ENCODE results near the gene HIVEP2. TPM values are rescaled to one million over a fixed set of nuclear protein-coding genes. Genes with fewer than 3 reads are reported as not detected.

The HIVEP2 gene
- total RNA-seq, 1 experiment from 2014 or later, result 4.2 TPM

DNA sequence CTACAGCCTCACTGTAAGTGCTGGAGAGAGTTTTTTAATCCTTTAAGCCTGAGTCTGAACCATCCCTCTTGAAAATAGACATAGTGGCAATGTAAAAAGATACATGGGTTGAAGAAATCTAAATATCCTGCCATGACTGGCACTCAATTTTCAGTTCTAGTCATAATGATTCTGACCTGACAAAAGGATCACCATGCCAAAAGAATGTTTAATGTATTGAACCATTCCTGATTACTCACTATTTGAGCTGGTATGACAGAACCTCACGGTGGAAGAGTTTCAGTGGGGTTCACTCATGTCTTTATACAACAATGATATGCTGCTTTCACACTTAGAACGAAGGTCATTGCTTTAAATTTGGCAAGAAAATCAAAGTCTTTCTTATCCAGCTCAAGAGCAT is 93.4 kb downstream of the HIVEP2 start:
- no peaks in the 10 kb centered on the region for H3K79me2 ChIP-seq (ENCODE audit: insufficient read depth, low read length)
- H3K56ac ChIP-seq (ENCODE audit: insufficient read length, low read depth, low read length), result no peak overlapping the region
- no peak overlapping the region for H3K4ac ChIP-seq (ENCODE audit: low read depth, low read length)
- no peak overlapping the region for H2BK5ac ChIP-seq (ENCODE audit: insufficient read length, low read length)
- no peak overlapping the region for H2AFZ ChIP-seq (ENCODE audit: low read length)
- no peak overlapping the region for H3K4me2 ChIP-seq (ENCODE audit: insufficient read depth, insufficient read length, low read length)
- H2BK12ac ChIP-seq (ENCODE audit: insufficient read length, low read depth, low read length), result no peak overlapping the region
- no peak overlapping the region for H4K91ac ChIP-seq (ENCODE audit: insufficient read length, low read depth, low read length)
- H3K14ac ChIP-seq (ENCODE audit: insufficient read depth, low read length), result no peak overlapping the region
- H3K79me1 ChIP-seq (ENCODE audit: insufficient read depth, low read depth, low read length, poor library complexity, severe bottlenecking), result peaks cover 2% of the 10 kb centered on the region
- H2BK120ac ChIP-seq (ENCODE audit: low read depth, low read length, poor library complexity, severe bottlenecking), result no peak overlapping the region
- no peak overlapping the region for H3K23ac ChIP-seq (ENCODE audit: insufficient read length, low read depth, low read length)
- H3K27ac Mint-ChIP-seq, result no peak overlapping the region
- no peaks in the 10 kb centered on the region for H3K9me3 Mint-ChIP-seq
- no peak overlapping the region for H2BK15ac ChIP-seq (ENCODE audit: low read depth, low read length)
- peaks cover 12% of the 10 kb centered on the region for H3K4me1 ChIP-seq (ENCODE audit: insufficient read depth, low read length)
- no peak overlapping the region for H3K4me3 Mint-ChIP-seq
- H3K27me3 Mint-ChIP-seq (ENCODE audit: low read depth), result no peaks in the 10 kb centered on the region
- no peak for DNase-seq
- peaks cover 35 to 38% of the 10 kb centered on the region in 2 experiments for H3K4me1 Mint-ChIP-seq
- no peak overlapping the region for H3K27ac ChIP-seq (ENCODE audit: insufficient read length, low read depth, low read length)
- H3K27me3 ChIP-seq (ENCODE audit: insufficient read depth, low read length), result no peaks in the 10 kb centered on the region
- no peak overlapping the region for H2AK5ac ChIP-seq (ENCODE audit: insufficient read length, low read length)
- no peak overlapping the region for H2BK20ac ChIP-seq (ENCODE audit: low read depth, low read length, poor library complexity, severe bottlenecking)
- H3K18ac ChIP-seq (ENCODE audit: insufficient read length, low read depth, low read length), result no peak overlapping the region
- H3K23me2 ChIP-seq (ENCODE audit: insufficient read length, low read depth, low read length, poor library complexity, severe bottlenecking), result no peaks in the 10 kb centered on the region
- no peak overlapping the region for H4K8ac ChIP-seq (replicated peaks; ENCODE audit: insufficient read length, low read depth, low read length)
- no peak overlapping the region for H3T11ph ChIP-seq (ENCODE audit: low read length)
- no peaks in the 10 kb centered on the region for H3K36me3 Mint-ChIP-seq (ENCODE audit: insufficient read depth in 1 of 3, low read depth in 3 of 3)
- TF ChIP-seq, protein P1, sequence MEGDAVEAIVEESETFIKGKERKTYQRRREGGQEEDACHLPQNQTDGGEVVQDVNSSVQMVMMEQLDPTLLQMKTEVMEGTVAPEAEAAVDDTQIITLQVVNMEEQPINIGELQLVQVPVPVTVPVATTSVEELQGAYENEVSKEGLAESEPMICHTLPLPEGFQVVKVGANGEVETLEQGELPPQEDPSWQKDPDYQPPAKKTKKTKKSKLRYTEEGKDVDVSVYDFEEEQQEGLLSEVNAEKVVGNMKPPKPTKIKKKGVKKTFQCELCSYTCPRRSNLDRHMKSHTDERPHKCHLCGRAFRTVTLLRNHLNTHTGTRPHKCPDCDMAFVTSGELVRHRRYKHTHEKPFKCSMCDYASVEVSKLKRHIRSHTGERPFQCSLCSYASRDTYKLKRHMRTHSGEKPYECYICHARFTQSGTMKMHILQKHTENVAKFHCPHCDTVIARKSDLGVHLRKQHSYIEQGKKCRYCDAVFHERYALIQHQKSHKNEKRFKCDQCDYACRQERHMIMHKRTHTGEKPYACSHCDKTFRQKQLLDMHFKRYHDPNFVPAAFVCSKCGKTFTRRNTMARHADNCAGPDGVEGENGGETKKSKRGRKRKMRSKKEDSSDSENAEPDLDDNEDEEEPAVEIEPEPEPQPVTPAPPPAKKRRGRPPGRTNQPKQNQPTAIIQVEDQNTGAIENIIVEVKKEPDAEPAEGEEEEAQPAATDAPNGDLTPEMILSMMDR (conservative IDR thresholded peaks at IDR 0.05), result no peak
- H3K9me3 ChIP-seq (ENCODE audit: control insufficient read depth, low read depth, low read length), result no peaks in the 10 kb centered on the region
- H3K9ac ChIP-seq (ENCODE audit: extremely low read depth, insufficient read length, low read length), result no peak overlapping the region
- H4K5ac ChIP-seq (ENCODE audit: insufficient read length, low read depth, low read length), result no peak overlapping the region
- no CpG with 5 or more reads among the region's 2 CpGs for WGBS (ENCODE audit: extremely low coverage, insufficient read length, low lambda C conversion rate)
- no peaks in the 10 kb centered on the region for H4K20me1 ChIP-seq (ENCODE audit: control insufficient read depth, insufficient read depth, insufficient read length)
